HepG2 (cell line): Measurements from ENCODE around the gene VAV2. TPM values are rescaled to one million over a fixed set of nuclear protein-coding genes. Genes with fewer than 3 reads are reported as not detected.
A peak's percentile ranks its signal among the peaks of the same experiment; 100 is the strongest.

Experiments used
- ATAC-seq: fragments of 200-7000 bp; cut with Tn5 transposase; 3 replicates; pipeline ENCODE4 v1.9.1; 2020; ENCODE audit warnings: mild to moderate bottlenecking, moderate library complexity
- BruUV-seq: library from RNA; stranded (reverse); fragments of 400-500 nt; replicated peaks from 2 replicates; lab custom pipeline; 2021; lab: Mats Ljungman, UMichigan
- CTCF ChIA-PET: fragments of 300-600 bp; formaldehyde crosslinking; extraction: SDS; loops from one replicate; lab custom pipeline; 2021; ENCODE audit warnings: low total read pairs, inconsistent platforms, low intra/inter-chr PET ratio; lab: Yijun Ruan, JAX
- POLR2A ChIA-PET: fragments of 350-600 bp; sonication (Branson Sonifier 250); formaldehyde crosslinking; loops from one replicate; lab custom pipeline; 2020; ENCODE audit warnings: antibody characterized with exemption, inconsistent platforms; lab: Yijun Ruan, JAX
- DNase-seq: peaks from one replicate; pipeline ENCODE4 v3.0.0-alpha.2; 2015; ENCODE audit warnings: low spot score
- FAIRE-seq: peaks from 3 replicates; lab custom pipeline; 2011; peaks lifted over from hg19 to GRCh38; lab: Jason Lieb, UNC
- H2AFZ ChIP-seq: one replicate; pipeline ENCODE4 v1.6.1; 2011; ENCODE audit warnings: low read length, inconsistent platforms
- H3K27ac ChIP-seq: fragments of 300-600 bp; 3 replicates; pipeline ENCODE4 v1.8.0; 2011; ENCODE audit warnings: mixed run types, mild to moderate bottlenecking, mixed read lengths, low read length, inconsistent platforms; ENCODE audit not compliant: insufficient read depth; ENCODE audit errors: extremely low read length
- H3K27me3 ChIP-seq, 2 experiments: fragments of 200-600 bp in 1 of 2; 2 replicates in 1 of 2; 3 replicates in 1 of 2; pipeline versions ENCODE4 v1.6.0 to v1.8.0; 2011; ENCODE audit warnings: low read length in 2 of 2, mild to moderate bottlenecking in 2 of 2, moderate library complexity in 2 of 2, inconsistent platforms in 1 of 2; ENCODE audit not compliant: insufficient read depth in 2 of 2, control insufficient read depth in 1 of 2
- H3K36me3 ChIP-seq, 2 experiments: fragments of 200-600 bp in 1 of 2; replicated peaks in 1 of 2; 2 replicates in 1 of 2; 3 replicates in 1 of 2; pipeline versions ENCODE4 v1.5.1 to v1.8.0; 2011; ENCODE audit warnings: low read length in 2 of 2, inconsistent platforms in 1 of 2; ENCODE audit not compliant: insufficient read depth in 2 of 2, control insufficient read depth in 1 of 2
- H3K4me1 ChIP-seq: 2 replicates; pipeline ENCODE4 v1.5.1; 2012; ENCODE audit warnings: low read length, inconsistent platforms; ENCODE audit not compliant: insufficient read depth
- H3K4me2 ChIP-seq: 2 replicates; pipeline ENCODE4 v1.6.0; 2011; ENCODE audit warnings: low read depth, low read length, inconsistent platforms
- H3K4me3 ChIP-seq, 3 experiments: fragments of 200-600 bp in 1 of 3; sonication (generic), shearing (Covaris generic) in 1 of 3; replicated peaks in 1 of 3; 2 replicates each; pipeline ENCODE4 v1.5.1; 2011 to 2016; ENCODE audit warnings: low read length in 3 of 3, inconsistent platforms in 2 of 3, low read depth in 2 of 3, mild to moderate bottlenecking in 2 of 3, control low read depth in 1 of 3, mixed read lengths in 1 of 3; ENCODE audit not compliant: insufficient read depth in 1 of 3
- H3K79me2 ChIP-seq: one replicate; pipeline ENCODE4 v1.6.1; 2011; ENCODE audit warnings: low read length, inconsistent platforms; ENCODE audit not compliant: insufficient read depth
- H3K9ac ChIP-seq: 2 replicates; pipeline ENCODE4 v1.6.0; 2011; ENCODE audit warnings: mild to moderate bottlenecking, low read depth, low read length, inconsistent platforms; ENCODE audit not compliant: insufficient read depth
- H3K9me3 ChIP-seq: 2 replicates; pipeline ENCODE4 v1.5.1; 2012; ENCODE audit warnings: mild to moderate bottlenecking, low read length
- H4K20me1 ChIP-seq: 2 replicates; pipeline ENCODE4 v1.6.0; 2011; ENCODE audit warnings: inconsistent platforms, mild to moderate bottlenecking, low read length, moderate library complexity; ENCODE audit not compliant: insufficient read depth
- CBX1 ChIP-seq: IDR thresholded peaks from one replicate; pipeline ENCODE4 v1.6.1; 2016; ENCODE audit warnings: antibody characterized with exemption, low read depth
- DNMT3B ChIP-seq: conservative IDR thresholded peaks from 2 replicates; pipeline ENCODE4 v1.6.1; 2016; ENCODE audit warnings: missing biosample characterization, control low read depth
- EEA1 ChIP-seq: sonication (generic); formaldehyde crosslinking; IDR thresholded peaks from 2 replicates; pipeline ENCODE4 v1.5.1; 2020; ENCODE audit warnings: mild to moderate bottlenecking, missing genetic modification reagents, borderline replicate concordance
- ERF ChIP-seq: IDR thresholded peaks from 2 replicates; pipeline ENCODE4 v1.6.1; 2018; ENCODE audit warnings: missing biosample characterization, missing genetic modification reagents
- SALL1 ChIP-seq: sonication (generic); formaldehyde crosslinking; IDR thresholded peaks from 2 replicates; pipeline ENCODE4 v1.8.0; 2022; ENCODE audit warnings: mild to moderate bottlenecking, missing genetic modification reagents
- SMAD1 ChIP-seq: sonication (generic); formaldehyde crosslinking; IDR thresholded peaks from 2 replicates; pipeline ENCODE4 v1.4.0; 2020; ENCODE audit warnings: missing genetic modification reagents, low read depth, mild to moderate bottlenecking, borderline replicate concordance
- SMARCE1 ChIP-seq: fragments of 450-650 bp; IDR thresholded peaks from 2 replicates; pipeline ENCODE4 v1.6.1; 2017; ENCODE audit warnings: borderline replicate concordance
- SP4 ChIP-seq: sonication (generic); formaldehyde crosslinking; IDR thresholded peaks from 2 replicates; pipeline ENCODE4 v1.8.1; 2023; ENCODE audit warnings: mild to moderate bottlenecking, missing genetic modification reagents
- U2AF1 ChIP-seq: fragments of 200-400 bp; formaldehyde crosslinking; optimal IDR thresholded peaks from 2 replicates; pipeline ENCODE3; 2017; ENCODE audit warnings: mild to moderate bottlenecking, low read depth, low read length
- ZBTB1 ChIP-seq: sonication (generic); formaldehyde crosslinking; IDR thresholded peaks from 2 replicates; pipeline ENCODE4 v1.4.0; 2020; ENCODE audit warnings: missing genetic modification reagents, borderline replicate concordance
- ZNF253 ChIP-seq: sonication (generic); formaldehyde crosslinking; IDR thresholded peaks from 2 replicates; pipeline ENCODE4 v1.8.0; 2022; ENCODE audit warnings: mild to moderate bottlenecking, missing genetic modification reagents, borderline replicate concordance
- ZNF256 ChIP-seq: sonication (generic); formaldehyde crosslinking; conservative IDR thresholded peaks from 2 replicates; pipeline ENCODE4 v1.4.0; 2020; ENCODE audit warnings: missing genetic modification reagents
- ZNF468 ChIP-seq: sonication (generic); formaldehyde crosslinking; IDR thresholded peaks from 2 replicates; pipeline ENCODE4 v1.8.0; 2022; ENCODE audit warnings: mild to moderate bottlenecking, moderate library complexity, missing genetic modification reagents
- ZNF724P ChIP-seq: sonication (generic); formaldehyde crosslinking; IDR thresholded peaks from 2 replicates; pipeline ENCODE4 v1.8.0; 2022; ENCODE audit warnings: missing genetic modification reagents, borderline replicate concordance
- WGBS: methylation state at CpG from one replicate; pipeline ENCODE4 v1.1.6; 2017; ENCODE audit warnings: low lambda C conversion rate; 5-methylcytosine and 5-hydroxymethylcytosine counted together
- in situ Hi-C: cut with HindIII; loops from 2 replicates; pipeline ENCODE4 v1.10.0; 2017; ENCODE audit warnings: low pct_unique_long_range_greater_than_20kb; ENCODE audit not compliant: extremely low pct_ligation_motif_present
- intact Hi-C: fragments of 100-400 bp; cut with micrococcal nuclease; formaldehyde crosslinking; loops from one replicate; pipeline ENCODE4 v1.10.0; 2022; ENCODE audit not compliant: unreplicated experiment
- polyA plus RNA-seq, 8 experiments: library from polyadenylated mRNA; depleted of rRNA in 3 of 8; stranded (reverse) in 7 of 8; unstranded in 1 of 8; fragments of >200 nt; fragmentation: Illumina TruSeq in 4 of 8; extraction: Trizol in 4 of 8; gene quantifications; 2 replicates each; pipeline versions ENCODE4 v1.2.1 to v1.2.3, GENCODE V29; 2011 to 2016; ENCODE audit warnings: low read depth in 4 of 8, missing spikeins in 1 of 8, mixed read lengths in 1 of 8; ENCODE audit not compliant: insufficient read depth in 1 of 8
- total RNA-seq, 5 experiments: library from RNA; depleted of rRNA; stranded (reverse); fragments of >200 nt; fragmentation: Illumina TruSeq; extraction: Trizol; gene quantifications; 2 replicates each; pipeline ENCODE4 v1.2.3, GENCODE V29; 2016; ENCODE audit warnings: low read depth in 1 of 5
- TF ChIP-seq, protein P1 (sequence below): sonication (generic); formaldehyde crosslinking; conservative IDR thresholded peaks from 2 replicates; pipeline ENCODE4 v1.4.0; 2020; ENCODE audit warnings: missing genetic modification reagents
- TF ChIP-seq, protein P2 (sequence below): sonication (generic); formaldehyde crosslinking; conservative IDR thresholded peaks from 2 replicates; pipeline ENCODE4 v1.8.0; 2022; ENCODE audit warnings: mild to moderate bottlenecking, moderate library complexity, missing genetic modification reagents
- TF ChIP-seq, protein P3 (sequence below): sonication (generic); formaldehyde crosslinking; IDR thresholded peaks from 2 replicates; pipeline ENCODE4 v1.4.0; 2020; ENCODE audit warnings: missing genetic modification reagents
- TF ChIP-seq, protein P4 (sequence below): sonication (generic); formaldehyde crosslinking; conservative IDR thresholded peaks from 2 replicates; pipeline ENCODE4 v1.4.0; 2020; ENCODE audit warnings: missing genetic modification reagents

VAV2 gene
- total and polyA plus RNA-seq, 2 of the 13 experiments (the other 11 are each of a cell fraction or from before 2014, with no cell fraction given), result 22.5 to 22.9 TPM

DNA sequence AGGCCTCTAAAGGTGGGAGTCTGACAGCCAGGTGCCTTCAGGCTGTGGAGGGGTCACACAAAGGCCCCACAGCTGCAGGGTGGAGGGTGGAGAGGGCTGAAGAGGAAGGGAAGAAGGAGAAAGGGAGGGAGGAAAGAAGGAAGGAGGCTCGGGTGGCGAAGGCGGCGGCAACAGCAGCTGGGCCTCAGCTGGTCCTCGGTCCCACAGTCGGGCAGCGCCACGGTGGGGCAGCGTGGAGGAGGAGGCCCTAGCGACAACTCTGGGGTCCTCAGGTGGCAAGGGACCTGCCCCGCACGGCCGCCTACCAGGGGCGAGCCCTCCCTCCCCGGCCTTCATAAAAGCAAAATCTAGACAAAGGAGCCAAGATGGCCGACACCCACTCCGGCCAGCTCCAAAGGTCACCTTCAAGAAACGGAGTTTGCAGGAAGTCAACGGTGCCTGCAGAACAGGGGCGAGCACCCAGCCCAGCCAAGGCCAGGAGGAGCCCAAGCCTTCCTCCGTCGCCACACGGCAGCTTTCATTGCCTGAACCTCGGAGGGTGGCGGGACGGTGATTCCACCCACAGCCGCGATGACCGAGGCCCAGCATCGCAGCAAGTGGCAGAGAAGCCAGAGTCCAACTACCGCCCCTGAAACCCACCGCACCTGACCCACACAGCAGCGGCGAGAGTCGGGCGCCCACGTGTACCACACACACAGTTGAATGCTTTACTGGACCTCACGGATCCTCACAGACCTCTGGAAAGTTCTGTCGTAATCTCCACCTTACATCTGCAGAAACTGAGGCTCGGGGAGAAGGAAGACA, 98.7 kb downstream of the VAV2 start:
- BruUV-seq, result no TSS peak
- H3K4me1 ChIP-seq, result peaks cover 85% of the 10 kb centered on the region
- no peaks in the 10 kb centered on the region for H3K9me3 ChIP-seq
- peak overlapping the region; percentile 80 for H3K9ac ChIP-seq
- H4K20me1 ChIP-seq, result no peaks in the 10 kb centered on the region
- peak overlapping the region in 1 of 3 experiments; percentile 54; a peak in 3 of 6 replicates for H3K4me3 ChIP-seq
- 92% methylated on average over 27 of the region's 40 CpGs for WGBS
- ATAC-seq (no peak), FAIRE-seq (no peak), DNase-seq (no peak)
- intact Hi-C loops, result loop anchor here (2.0 kb wide), 1 partner anchor 21 kb away; no protein-coding TSS in a partner anchor
- peaks cover 2 to 6% of the 10 kb centered on the region in 2 experiments; a peak in 2 of 5 replicates for H3K36me3 ChIP-seq
- peaks cover 39% of the 10 kb centered on the region for H3K79me2 ChIP-seq
- peak overlapping the region; percentile 81 for H3K4me2 ChIP-seq
- POLR2A ChIA-PET, result interaction anchor here (0.7 to 2.4 kb wide), 22 partner anchors 8 to 132 kb away, joined by 3 to 42 read pairs (median 5); partner anchors contain the start of gene BRD3OS
- no peaks in the 10 kb centered on the region for H3K27me3 ChIP-seq
- H3K27ac ChIP-seq, result peak overlapping the region; percentile 96
- CTCF ChIA-PET, result no interaction called here
- H2AFZ ChIP-seq, result no peak overlapping the region
- in situ Hi-C loops, result no loop called here
- TF ChIP-seq EEA1 (peak; percentile 27; the same call in 1 of the 2 replicates), SMAD1 (CRISPR knock-in tag) (peak; percentile 56; the same call in 1 of the 2 replicates), SP4 (0 out of 2 replicates have a peak, but pooled peaks have one; percentile 13), ZBTB1 (CRISPR knock-in tag) (no peak), ZNF253 (CRISPR knock-in tag) (peak; percentile 91; the same call in 1 of the 2 replicates), SMARCE1 (no peak), ZNF468 (peak; percentile 58; the same call in 1 of the 2 replicates), SALL1 (no peak), ERF (CRISPR knock-in tag) (no peak), ZNF256 (no peak), ZNF724P (CRISPR knock-in tag) (0 out of 2 replicates have a peak, but pooled peaks have one; percentile 31), CBX1 (no peak), DNMT3B (no peak), U2AF1 (no peak)
- TF ChIP-seq, protein P1, sequence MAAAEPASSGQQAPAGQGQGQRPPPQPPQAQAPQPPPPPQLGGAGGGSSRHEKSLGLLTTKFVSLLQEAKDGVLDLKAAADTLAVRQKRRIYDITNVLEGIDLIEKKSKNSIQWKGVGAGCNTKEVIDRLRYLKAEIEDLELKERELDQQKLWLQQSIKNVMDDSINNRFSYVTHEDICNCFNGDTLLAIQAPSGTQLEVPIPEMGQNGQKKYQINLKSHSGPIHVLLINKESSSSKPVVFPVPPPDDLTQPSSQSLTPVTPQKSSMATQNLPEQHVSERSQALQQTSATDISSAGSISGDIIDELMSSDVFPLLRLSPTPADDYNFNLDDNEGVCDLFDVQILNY (CRISPR knock-in tag), result no peak
- TF ChIP-seq, protein P2, sequence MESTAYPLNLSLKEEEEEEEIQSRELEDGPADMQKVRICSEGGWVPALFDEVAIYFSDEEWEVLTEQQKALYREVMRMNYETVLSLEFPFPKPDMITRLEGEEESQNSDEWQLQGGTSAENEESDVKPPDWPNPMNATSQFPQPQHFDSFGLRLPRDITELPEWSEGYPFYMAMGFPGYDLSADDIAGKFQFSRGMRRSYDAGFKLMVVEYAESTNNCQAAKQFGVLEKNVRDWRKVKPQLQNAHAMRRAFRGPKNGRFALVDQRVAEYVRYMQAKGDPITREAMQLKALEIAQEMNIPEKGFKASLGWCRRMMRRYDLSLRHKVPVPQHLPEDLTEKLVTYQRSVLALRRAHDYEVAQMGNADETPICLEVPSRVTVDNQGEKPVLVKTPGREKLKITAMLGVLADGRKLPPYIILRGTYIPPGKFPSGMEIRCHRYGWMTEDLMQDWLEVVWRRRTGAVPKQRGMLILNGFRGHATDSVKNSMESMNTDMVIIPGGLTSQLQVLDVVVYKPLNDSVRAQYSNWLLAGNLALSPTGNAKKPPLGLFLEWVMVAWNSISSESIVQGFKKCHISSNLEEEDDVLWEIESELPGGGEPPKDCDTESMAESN, result peak; percentile 59; the same call in 1 of the 2 replicates
- TF ChIP-seq, protein P3, sequence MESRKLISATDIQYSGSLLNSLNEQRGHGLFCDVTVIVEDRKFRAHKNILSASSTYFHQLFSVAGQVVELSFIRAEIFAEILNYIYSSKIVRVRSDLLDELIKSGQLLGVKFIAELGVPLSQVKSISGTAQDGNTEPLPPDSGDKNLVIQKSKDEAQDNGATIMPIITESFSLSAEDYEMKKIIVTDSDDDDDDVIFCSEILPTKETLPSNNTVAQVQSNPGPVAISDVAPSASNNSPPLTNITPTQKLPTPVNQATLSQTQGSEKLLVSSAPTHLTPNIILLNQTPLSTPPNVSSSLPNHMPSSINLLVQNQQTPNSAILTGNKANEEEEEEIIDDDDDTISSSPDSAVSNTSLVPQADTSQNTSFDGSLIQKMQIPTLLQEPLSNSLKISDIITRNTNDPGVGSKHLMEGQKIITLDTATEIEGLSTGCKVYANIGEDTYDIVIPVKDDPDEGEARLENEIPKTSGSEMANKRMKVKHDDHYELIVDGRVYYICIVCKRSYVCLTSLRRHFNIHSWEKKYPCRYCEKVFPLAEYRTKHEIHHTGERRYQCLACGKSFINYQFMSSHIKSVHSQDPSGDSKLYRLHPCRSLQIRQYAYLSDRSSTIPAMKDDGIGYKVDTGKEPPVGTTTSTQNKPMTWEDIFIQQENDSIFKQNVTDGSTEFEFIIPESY (CRISPR knock-in tag), result peak; percentile 60; the same call in 1 of the 2 replicates
- TF ChIP-seq, protein P4, sequence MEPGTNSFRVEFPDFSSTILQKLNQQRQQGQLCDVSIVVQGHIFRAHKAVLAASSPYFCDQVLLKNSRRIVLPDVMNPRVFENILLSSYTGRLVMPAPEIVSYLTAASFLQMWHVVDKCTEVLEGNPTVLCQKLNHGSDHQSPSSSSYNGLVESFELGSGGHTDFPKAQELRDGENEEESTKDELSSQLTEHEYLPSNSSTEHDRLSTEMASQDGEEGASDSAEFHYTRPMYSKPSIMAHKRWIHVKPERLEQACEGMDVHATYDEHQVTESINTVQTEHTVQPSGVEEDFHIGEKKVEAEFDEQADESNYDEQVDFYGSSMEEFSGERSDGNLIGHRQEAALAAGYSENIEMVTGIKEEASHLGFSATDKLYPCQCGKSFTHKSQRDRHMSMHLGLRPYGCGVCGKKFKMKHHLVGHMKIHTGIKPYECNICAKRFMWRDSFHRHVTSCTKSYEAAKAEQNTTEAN (CRISPR knock-in tag), result no peak
